Measurements from ENCODE around the gene EXOC3L4.

EXOC3L4 gene

DNA sequence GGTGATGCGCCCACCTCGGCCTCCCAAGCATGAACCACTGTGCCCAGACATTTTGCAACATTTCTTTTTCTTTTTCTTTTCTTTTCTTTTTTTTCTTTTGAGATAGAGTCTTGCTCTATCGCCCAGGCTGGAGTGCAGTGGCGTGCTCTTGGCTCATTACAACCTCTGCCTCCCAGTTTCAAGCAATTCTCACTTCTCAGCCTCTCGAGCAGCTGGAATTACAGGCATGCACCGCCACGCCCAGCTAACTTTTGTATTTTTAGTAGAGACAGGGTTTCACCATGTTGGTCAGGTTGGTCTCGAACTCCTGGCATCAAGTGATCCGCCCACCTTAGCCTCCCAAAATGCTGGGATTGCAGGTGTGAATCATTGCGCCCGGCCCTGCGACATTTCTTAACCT lies 29.5 kb upstream of the EXOC3L4 start:
- TF ChIP-seq, protein P1, sequence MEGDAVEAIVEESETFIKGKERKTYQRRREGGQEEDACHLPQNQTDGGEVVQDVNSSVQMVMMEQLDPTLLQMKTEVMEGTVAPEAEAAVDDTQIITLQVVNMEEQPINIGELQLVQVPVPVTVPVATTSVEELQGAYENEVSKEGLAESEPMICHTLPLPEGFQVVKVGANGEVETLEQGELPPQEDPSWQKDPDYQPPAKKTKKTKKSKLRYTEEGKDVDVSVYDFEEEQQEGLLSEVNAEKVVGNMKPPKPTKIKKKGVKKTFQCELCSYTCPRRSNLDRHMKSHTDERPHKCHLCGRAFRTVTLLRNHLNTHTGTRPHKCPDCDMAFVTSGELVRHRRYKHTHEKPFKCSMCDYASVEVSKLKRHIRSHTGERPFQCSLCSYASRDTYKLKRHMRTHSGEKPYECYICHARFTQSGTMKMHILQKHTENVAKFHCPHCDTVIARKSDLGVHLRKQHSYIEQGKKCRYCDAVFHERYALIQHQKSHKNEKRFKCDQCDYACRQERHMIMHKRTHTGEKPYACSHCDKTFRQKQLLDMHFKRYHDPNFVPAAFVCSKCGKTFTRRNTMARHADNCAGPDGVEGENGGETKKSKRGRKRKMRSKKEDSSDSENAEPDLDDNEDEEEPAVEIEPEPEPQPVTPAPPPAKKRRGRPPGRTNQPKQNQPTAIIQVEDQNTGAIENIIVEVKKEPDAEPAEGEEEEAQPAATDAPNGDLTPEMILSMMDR (IDR thresholded peaks at IDR 0.05) = no peak
- no peak for TF ChIP-seq ZFX (IDR thresholded peaks at IDR 0.05; ENCODE audit: borderline replicate concordance)

DNA sequence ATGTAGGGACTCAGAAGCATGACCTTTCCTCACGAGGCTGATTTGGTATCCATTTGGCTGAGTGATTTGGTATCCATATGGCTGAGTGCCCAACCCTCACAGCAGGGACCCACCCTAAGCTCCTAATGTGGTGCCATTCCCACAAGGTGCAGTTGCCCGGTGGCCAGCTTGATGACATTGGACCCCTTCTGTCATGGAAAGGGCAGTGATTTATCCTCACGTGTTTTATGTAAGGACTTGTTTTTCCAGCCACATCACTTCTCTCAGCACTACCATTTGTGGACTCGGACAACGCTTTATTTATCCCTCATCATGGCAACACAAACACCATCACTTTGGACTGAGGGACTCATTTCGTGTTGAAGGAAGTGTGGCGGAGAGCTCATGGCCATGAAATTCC lies 28.7 kb upstream of the EXOC3L4 start:
- H3K27ac ChIP-seq = no peak overlapping the region
- TF ChIP-seq ZFX (IDR thresholded peaks at IDR 0.05; ENCODE audit: borderline replicate concordance) = no peak
- TF ChIP-seq, protein P1 (IDR thresholded peaks at IDR 0.05) = no peak

More for the DNA sequence above, 29.5 kb upstream of the EXOC3L4 start:
- no peak overlapping the region for H3K27ac ChIP-seq

DNA sequence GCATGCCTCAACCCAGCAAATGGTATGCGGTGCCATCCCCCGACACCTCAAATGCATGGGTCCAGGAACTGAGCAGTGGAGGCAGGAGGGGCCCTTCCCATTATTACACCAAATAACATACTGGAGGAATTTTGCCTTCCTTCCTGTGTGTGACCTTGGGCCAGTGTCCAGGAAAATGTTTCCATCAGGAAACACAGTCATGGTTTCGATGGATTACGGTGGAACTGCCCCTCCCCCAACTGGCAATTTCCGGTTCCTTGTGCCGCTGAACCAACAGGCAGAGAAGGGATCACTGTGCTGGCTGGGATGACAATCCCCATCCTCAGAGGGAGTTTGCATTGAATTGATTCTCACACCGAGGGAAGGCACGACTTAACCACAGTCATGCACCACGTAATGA lies 28.1 kb upstream of the EXOC3L4 start:
- H3K27ac ChIP-seq = no peak overlapping the region
- TF ChIP-seq, protein P1 (IDR thresholded peaks at IDR 0.05) = no peak
- no peak for TF ChIP-seq ZFX (IDR thresholded peaks at IDR 0.05; ENCODE audit: borderline replicate concordance)

DNA sequence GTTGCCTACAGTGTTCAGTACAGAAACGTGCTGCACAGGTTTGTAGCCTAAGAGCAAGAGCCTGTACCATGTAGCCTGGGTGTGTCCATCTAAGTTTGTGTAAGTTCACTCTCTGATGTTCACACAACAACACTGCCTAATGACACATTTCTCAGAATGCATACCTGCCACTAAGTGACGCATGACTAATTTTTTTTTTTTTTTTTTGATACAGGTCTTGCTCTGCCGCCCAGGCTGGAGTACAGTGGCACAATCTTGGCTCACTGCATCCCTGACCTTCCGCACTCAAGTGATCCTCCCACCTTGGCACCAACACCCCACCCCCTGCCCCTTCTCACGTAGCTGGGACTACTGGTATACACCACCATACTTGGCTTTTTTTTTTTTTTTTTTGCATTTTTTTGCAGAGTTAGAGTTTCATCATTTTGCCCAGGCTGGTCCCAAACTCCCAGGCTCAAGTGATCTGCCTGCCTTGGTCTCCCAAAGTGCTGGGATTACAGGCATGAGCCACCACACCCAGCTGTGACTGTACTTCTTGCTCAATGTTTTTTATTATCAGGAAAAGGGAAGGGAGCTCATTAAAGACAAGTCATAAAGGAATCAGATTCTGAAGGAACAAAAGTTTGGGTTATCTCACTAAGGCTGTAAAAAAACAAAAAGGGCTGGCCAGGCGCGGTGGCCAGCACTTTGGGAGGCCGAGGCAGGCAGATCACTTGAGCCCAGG lies 27.1 kb upstream of the EXOC3L4 start:
- no peak for TF ChIP-seq ZFX (IDR thresholded peaks at IDR 0.05; ENCODE audit: borderline replicate concordance)
- TF ChIP-seq, protein P1 (IDR thresholded peaks at IDR 0.05) = no peak
- no peak overlapping the region for H3K27ac ChIP-seq

DNA sequence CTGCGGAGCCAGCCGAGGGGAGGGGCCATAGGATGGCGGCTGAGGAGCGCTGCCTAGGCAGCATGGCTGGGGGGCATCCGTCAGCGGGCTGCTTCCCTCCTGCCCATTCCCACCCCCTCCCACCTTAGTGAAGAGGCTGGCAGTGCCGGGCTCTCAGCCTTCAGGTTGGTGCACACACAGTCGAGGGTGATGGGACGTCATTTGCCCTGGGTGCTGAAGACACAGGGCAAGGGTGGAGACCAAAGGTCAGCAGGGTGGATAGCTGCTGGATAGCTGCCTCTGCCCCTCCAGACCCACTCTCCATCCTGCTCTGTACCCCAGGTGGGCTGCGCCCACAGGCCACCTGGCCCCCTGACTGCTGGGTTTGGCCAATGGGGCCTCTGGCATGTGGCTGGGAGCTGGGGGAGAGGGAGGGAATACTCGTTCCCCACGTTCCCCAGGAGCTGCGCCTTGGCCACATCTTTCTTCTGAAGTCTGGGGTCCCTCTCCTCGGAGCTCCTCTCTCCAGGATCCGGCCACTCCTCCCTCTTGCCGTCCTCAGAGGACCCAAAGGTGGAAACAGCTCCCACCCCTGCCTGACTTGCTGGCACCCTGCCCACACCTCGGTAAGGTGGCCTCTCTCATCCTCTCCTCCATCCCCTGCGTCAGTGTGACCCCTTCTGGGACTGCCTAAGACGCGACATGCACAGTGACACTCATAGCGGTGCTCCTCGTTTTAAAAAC lies 26.0 kb upstream of the EXOC3L4 start:
- no peak for TF ChIP-seq ZFX (IDR thresholded peaks at IDR 0.05; ENCODE audit: borderline replicate concordance)
- TF ChIP-seq, protein P1 (IDR thresholded peaks at IDR 0.05) = no peak
- H3K27ac ChIP-seq = no peak overlapping the region

DNA sequence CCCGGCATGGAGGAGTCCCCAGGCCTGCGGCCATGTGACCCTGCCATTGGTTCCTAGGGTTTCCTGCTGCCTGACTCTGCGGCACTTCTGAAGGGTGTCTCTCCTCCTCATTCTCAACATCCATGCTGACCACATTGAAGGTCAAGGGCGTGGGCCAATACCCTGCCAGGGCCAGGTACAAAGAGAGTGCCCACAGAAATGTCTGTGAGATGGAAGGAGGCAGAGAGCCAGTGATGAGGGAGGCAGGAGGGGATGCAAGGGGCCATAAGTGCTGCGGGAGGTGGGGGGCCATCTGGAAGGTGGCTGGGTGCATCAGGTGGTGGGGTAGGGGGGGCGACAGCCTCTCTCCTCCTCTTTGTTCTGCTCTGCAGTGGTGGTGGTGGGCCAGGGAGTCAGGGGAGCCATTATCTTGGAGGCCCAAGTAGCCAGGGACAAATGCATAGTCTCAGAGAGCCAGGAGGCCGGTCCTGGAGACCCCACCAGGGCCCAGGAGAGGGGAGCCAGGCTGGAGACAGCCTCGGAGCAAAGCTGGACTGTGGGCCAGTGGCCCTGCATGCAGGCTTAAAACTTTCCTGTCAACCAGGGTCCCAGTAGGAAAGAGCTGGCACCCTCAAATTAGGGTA lies 24.2 kb upstream of the EXOC3L4 start:
- no peak overlapping the region for H3K27ac ChIP-seq
- TF ChIP-seq, protein P1 (IDR thresholded peaks at IDR 0.05) = no peak
- no peak for TF ChIP-seq ZFX (IDR thresholded peaks at IDR 0.05; ENCODE audit: borderline replicate concordance)
